NT2/D1 (cell line): ENCODE data around the gene RBM47.

Source experiments
- SUZ12 ChIP-seq: IDR thresholded peaks from 2 replicates; pipeline ENCODE4 v1.6.1; 2011; ENCODE audit not compliant: insufficient read length, insufficient read depth; ENCODE audit errors: extremely low read depth
- YY1 ChIP-seq: IDR thresholded peaks from 2 replicates; pipeline ENCODE4 v1.6.1; 2011; ENCODE audit not compliant: insufficient read length, insufficient read depth
- ZNF274 ChIP-seq: IDR thresholded peaks from 2 replicates; pipeline ENCODE4 v1.6.1; 2011; ENCODE audit warnings: mild to moderate bottlenecking, low read depth, low read length

DNA sequence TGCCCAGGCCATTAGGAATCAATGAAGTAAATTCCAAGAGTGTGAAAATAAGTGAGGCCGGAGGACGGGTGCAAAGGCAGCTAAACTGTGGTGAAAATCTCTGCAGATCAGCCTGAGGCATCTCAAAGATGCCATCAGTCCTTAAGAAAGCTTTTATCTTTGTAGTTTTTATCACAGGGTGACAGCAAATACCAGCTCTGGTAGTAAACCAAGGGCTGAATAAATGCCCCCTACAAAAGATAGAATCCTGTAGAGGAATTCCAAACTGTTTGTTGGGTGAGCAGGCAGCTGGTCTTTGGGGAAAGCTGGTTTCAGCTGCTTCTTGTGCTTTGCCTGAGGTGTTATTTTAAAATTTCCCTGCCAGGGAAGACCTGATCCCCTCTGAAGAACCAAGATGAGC, 21.6 kb upstream of the RBM47 start:
- TF ChIP-seq ZNF274: no peak
- no peak for TF ChIP-seq YY1
- TF ChIP-seq SUZ12: no peak
